Sigmoid colon (tissue), 7 donors: ENCODE measurements around the gene FMN2. TPM values are rescaled to one million over a fixed set of nuclear protein-coding genes. Genes with fewer than 3 reads are reported as not detected.

Experiments
- DNase-seq: peaks from one replicate; pipeline ENCODE4 v3.0.0-alpha.2; 2019
- H3K27ac ChIP-seq, 4 donors: fragments of 200-600 bp; sonication (generic); one replicate each; pipeline ENCODE4 v1.5.1; 2016 to 2019; ENCODE audit warnings: mild to moderate bottlenecking in 1 of 4
- H3K27me3 ChIP-seq, 3 donors: fragments of 200-600 bp; sonication (generic); one replicate each; pipeline ENCODE4 v1.5.1; 2019; ENCODE audit warnings: mild to moderate bottlenecking in 1 of 3
- H3K36me3 ChIP-seq, 4 donors: fragments of 200-600 bp; sonication (generic); one replicate each; pipeline ENCODE4 v1.5.1; 2016 to 2019
- H3K4me1 ChIP-seq, 4 donors: fragments of 200-600 bp; sonication (generic); one replicate each; pipeline ENCODE4 v1.5.1; 2017 to 2019
- H3K4me3 ChIP-seq, 4 donors: fragments of 200-600 bp; sonication (generic); one replicate each; pipeline ENCODE4 v1.5.1; 2017 to 2019; ENCODE audit warnings: mild to moderate bottlenecking in 2 of 4, moderate library complexity in 1 of 4
- H3K9me3 ChIP-seq, 4 donors: fragments of 200-600 bp in 3 of 4; sonication (generic) in 3 of 4; one replicate each; pipeline versions ENCODE4 v1.5.1 to v1.6.1; 2013 to 2019
- CTCF ChIP-seq, 4 experiments: fragments of 450-650 bp in 3 of 4; fragments of 200-600 bp in 1 of 4; IDR thresholded peaks; one replicate each; pipeline ENCODE4 v1.5.1; 2016 to 2019; ENCODE audit warnings: antibody characterized with exemption in 4 of 4, mild to moderate bottlenecking in 3 of 4, moderate library complexity in 2 of 4
- EP300 ChIP-seq, 4 donors: sonication (generic); formaldehyde crosslinking; IDR thresholded peaks; one replicate each; pipeline ENCODE4 v1.6.1; 2017; ENCODE audit warnings: antibody characterized with exemption in 4 of 4
- POLR2A ChIP-seq, 2 donors: fragments of 450-650 bp; IDR thresholded peaks; one replicate each; pipeline ENCODE4 v1.6.1; 2016; ENCODE audit warnings: antibody characterized with exemption in 2 of 2, mild to moderate bottlenecking in 2 of 2, moderate library complexity in 2 of 2
- POLR2AphosphoS5 ChIP-seq, 4 donors: sonication (generic); formaldehyde crosslinking; IDR thresholded peaks; one replicate each; pipeline ENCODE4 v1.6.1; 2017; ENCODE audit warnings: antibody characterized with exemption in 4 of 4
- WGBS, 2 donors: extraction: QIAGEN DNeasy Blood & Tissue Kit; methylation state at CpG; one replicate each; pipeline ENCODE4 v1.1.7; 2013; 5-methylcytosine and 5-hydroxymethylcytosine counted together
- intact Hi-C: fragments of 100-400 bp; cut with DNase I; formaldehyde crosslinking; loops from one replicate; pipeline ENCODE4 v1.15.1; 2023
- polyA plus RNA-seq, 3 donors: library from polyadenylated mRNA; stranded (reverse); fragments of 200-250 nt; gene quantifications; one replicate each; pipeline ENCODE4 v1.2.3, GENCODE V29; 2013
- total RNA-seq, 4 donors: library from RNA; depleted of rRNA; stranded (reverse); fragments of >200 nt; gene quantifications; one replicate each; pipeline ENCODE4 v1.1.0, GENCODE V29; 2016
- donor health status: healthy with polysubstance abuse.
- donor health status: Bipolar disorder and iron deficiency.
- donor health status: healthy.

The FMN2 gene
- total and polyA plus RNA-seq, 7 donors: 1.5 to 16.9 (median 10.3) TPM

DNA sequence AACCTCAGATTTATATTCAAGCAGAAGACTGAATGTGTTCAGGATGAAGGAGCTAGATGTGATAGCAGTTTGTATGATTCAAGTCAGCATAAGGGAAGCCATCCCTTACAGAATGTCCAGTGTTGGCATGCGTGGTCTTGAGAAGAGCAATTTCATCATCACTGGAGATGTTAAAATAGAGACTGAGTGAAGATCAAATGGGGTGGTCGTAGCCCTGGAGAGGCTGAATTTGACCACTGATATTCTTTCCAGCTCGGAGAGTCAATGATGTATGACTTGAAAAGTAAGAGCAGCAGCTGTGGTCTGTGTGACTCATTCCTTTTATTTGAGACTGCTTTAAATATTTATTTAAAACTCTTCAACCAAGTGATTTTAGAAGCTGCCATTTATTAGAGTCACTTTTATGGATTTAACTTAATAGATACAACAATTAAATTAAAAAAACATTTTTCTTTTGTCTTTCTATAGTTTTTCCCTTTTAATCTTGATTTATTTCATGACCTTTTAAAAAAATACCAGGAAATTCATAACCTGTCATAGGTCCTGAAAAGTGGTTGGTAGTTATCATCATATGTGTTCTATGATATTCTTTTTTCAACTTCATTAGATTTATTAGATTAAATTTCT is 15.5 kb downstream of the FMN2 start:
- Histone ChIP-seq H3K4me1 (peaks cover 0 to 64% (median 16%) of the 10 kb centered on the region in 4 donors), H3K27me3 (no peaks in the 10 kb centered on the region), H3K36me3 (no peaks in the 10 kb centered on the region), H3K4me3 (no peak overlapping the region), H3K27ac (peak overlapping the region in 3 of 4 donors; percentile 17 to 41 (median 27)), H3K9me3 (no peaks in the 10 kb centered on the region)
- WGBS, 2 donors: 72 to 76% methylated on average over 3 of the region's 3 CpGs
- TF ChIP-seq POLR2A (IDR thresholded peaks at IDR 0.05): no peak
- TF ChIP-seq EP300 (IDR thresholded peaks at IDR 0.05): no peak
- TF ChIP-seq CTCF (IDR thresholded peaks at IDR 0.05): no peak
- no peak for TF ChIP-seq POLR2AphosphoS5 (IDR thresholded peaks at IDR 0.05)
- intact Hi-C loops: no loop called here
- no peak for DNase-seq

- no peak for TF ChIP-seq POLR2AphosphoS5 (IDR thresholded peaks at IDR 0.05)
- TF ChIP-seq POLR2A (IDR thresholded peaks at IDR 0.05): no peak
- no peak for TF ChIP-seq CTCF (IDR thresholded peaks at IDR 0.05)
- TF ChIP-seq EP300 (IDR thresholded peaks at IDR 0.05): no peak
- H3K36me3 ChIP-seq: no peaks in the 10 kb centered on the region
- intact Hi-C loops: no loop called here
- no peak for DNase-seq
- H3K27me3 ChIP-seq: no peaks in the 10 kb centered on the region
- no peak overlapping the region for H3K4me3 ChIP-seq
- H3K9me3 ChIP-seq: no peaks in the 10 kb centered on the region
- WGBS, 2 donors: 86 to 93% methylated on average over 2 of the region's 2 CpGs
- peaks cover 0 to 75% (median 16%) of the 10 kb centered on the region in 4 donors for H3K4me1 ChIP-seq
- peak overlapping the region in 3 of 4 donors; percentile 68 to 80 (median 71) for H3K27ac ChIP-seq
Measured at GRCh38 chr1:240109130-240109529, 17.4 kb downstream of the FMN2 start.

DNA sequence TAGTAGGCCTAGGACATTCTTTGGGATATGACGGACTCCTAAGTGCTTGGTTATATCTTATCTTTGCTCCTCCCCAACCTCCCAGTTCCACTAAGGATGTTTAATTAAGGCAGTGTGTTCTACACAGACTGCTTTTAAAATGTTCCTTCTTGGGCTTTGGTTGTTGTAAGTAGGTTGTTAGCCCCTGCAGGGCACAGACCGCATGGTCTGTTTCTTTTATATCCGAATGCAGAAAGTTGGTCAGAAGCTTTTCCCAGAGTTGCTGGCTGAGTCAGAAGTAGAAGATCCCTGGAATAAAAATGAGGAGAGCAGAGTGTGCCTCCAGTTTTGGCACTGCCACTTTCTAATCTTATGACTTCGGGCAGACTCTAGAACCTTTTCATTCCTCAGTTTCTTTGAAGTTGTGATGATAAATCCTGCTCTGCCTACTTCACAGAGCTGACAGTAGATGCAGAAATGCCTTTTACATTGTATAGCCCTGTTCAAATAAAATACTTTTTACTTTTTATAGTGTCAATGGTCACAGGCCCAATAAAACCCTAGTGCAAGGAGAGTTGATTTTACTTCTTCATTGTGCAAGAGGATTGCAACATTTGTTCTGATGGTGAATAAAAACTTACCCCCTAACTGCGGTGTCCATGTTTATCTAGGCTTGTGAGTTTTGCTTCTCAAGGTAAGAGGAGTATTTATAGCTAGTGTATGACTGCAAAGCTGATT is 18.4 kb downstream of the FMN2 start:
- DNase-seq: peak; percentile 69
- H3K27ac ChIP-seq: peak overlapping the region in 3 of 4 donors; percentile 68 to 80 (median 71)
- peak in 3 of 4 donors; percentile 13 to 54 (median 49) for TF ChIP-seq POLR2AphosphoS5 (IDR thresholded peaks at IDR 0.05)
- TF ChIP-seq POLR2A (IDR thresholded peaks at IDR 0.05): no peak
- TF ChIP-seq EP300 (IDR thresholded peaks at IDR 0.05): peak in 2 of 4 donors; percentile 47 to 50
- no peak for TF ChIP-seq CTCF (IDR thresholded peaks at IDR 0.05)
- intact Hi-C loops: loop anchor here (10.0 kb wide), 1 partner anchor 225 kb away; no protein-coding TSS in a partner anchor
- peaks cover 0 to 68% (median 16%) of the 10 kb centered on the region in 4 donors for H3K4me1 ChIP-seq
- H3K4me3 ChIP-seq: no peak overlapping the region
- no peaks in the 10 kb centered on the region for H3K36me3 ChIP-seq
- no peaks in the 10 kb centered on the region for H3K27me3 ChIP-seq
- 20 to 58% methylated on average over 5 of the region's 5 CpGs for WGBS, 2 donors
- no peaks in the 10 kb centered on the region for H3K9me3 ChIP-seq

GRCh38 chr1:240111558-240111957 is 19.9 kb downstream of the FMN2 start:
- intact Hi-C loops: loop anchor here (10.0 kb wide), 1 partner anchor 223 kb away; no protein-coding TSS in a partner anchor
- peaks cover 0 to 74% (median 21%) of the 10 kb centered on the region in 4 donors for H3K4me1 ChIP-seq
- peak overlapping the region in 3 of 4 donors; percentile 68 to 80 (median 71) for H3K27ac ChIP-seq
- no peak overlapping the region for H3K4me3 ChIP-seq
- DNase-seq: no peak
- H3K36me3 ChIP-seq: no peaks in the 10 kb centered on the region
- H3K9me3 ChIP-seq: no peaks in the 10 kb centered on the region
- H3K27me3 ChIP-seq: peaks cover 0 to 4% (median 0%) of the 10 kb centered on the region in 3 donors
- TF ChIP-seq CTCF (IDR thresholded peaks at IDR 0.05) (no peak), POLR2AphosphoS5 (IDR thresholded peaks at IDR 0.05) (no peak), POLR2A (IDR thresholded peaks at IDR 0.05) (no peak), EP300 (IDR thresholded peaks at IDR 0.05) (no peak)
- 20 to 64% methylated on average over 6 of the region's 6 CpGs for WGBS, 2 donors
